ENCODE results near the gene SH2B3. TPM values are rescaled to one million over a fixed set of nuclear protein-coding genes. Genes with fewer than 3 reads are reported as not detected.

Gene SH2B3
- total RNA-seq, 3 donors from 2014 or later (not counting 1 experiment from before 2014, with no cell fraction given), result 68.1 to 81.3 (median 68.4) TPM

GRCh38 chr12:111469401-111469800, 63.7 kb downstream of the SH2B3 start:
- Histone ChIP-seq H3K27ac (ENCODE audit: low read length) (no peak overlapping the region), H3K4me1 (ENCODE audit: control insufficient read depth, insufficient read depth, low read length) (no peaks in the 10 kb centered on the region), H3K4me3 (ENCODE audit: low read length) (no peak overlapping the region), H3K27me3 (ENCODE audit: control insufficient read depth, insufficient read depth, low read length) (no peaks in the 10 kb centered on the region), H3K36me3 (ENCODE audit: control insufficient read depth, insufficient read depth, low read length) (peaks cover 37% of the 10 kb centered on the region), H3K9me3 (ENCODE audit: control insufficient read depth, insufficient read depth, low read length) (no peaks in the 10 kb centered on the region)
- H3K4me3 Mint-ChIP-seq, result no peak overlapping the region
- H3K27ac Mint-ChIP-seq, result no peak overlapping the region
- H3K9me3 Mint-ChIP-seq, result no peaks in the 10 kb centered on the region
- WGBS (ENCODE audit: insufficient coverage), result no CpG with 5 or more reads among the region's 2 CpGs
- DNase-seq (no peak), ATAC-seq (no peak)
- peaks cover 10% of the 10 kb centered on the region for H3K36me3 Mint-ChIP-seq
- intact Hi-C loops (cut with micrococcal nuclease), result no loop called here
- H3K27me3 Mint-ChIP-seq (ENCODE audit: low read depth in 2 of 2), result no peaks in the 10 kb centered on the region
- no peaks in the 10 kb centered on the region for H3K4me1 Mint-ChIP-seq
- TF ChIP-seq CTCF (IDR thresholded peaks at IDR 0.05), result no peak

DNA sequence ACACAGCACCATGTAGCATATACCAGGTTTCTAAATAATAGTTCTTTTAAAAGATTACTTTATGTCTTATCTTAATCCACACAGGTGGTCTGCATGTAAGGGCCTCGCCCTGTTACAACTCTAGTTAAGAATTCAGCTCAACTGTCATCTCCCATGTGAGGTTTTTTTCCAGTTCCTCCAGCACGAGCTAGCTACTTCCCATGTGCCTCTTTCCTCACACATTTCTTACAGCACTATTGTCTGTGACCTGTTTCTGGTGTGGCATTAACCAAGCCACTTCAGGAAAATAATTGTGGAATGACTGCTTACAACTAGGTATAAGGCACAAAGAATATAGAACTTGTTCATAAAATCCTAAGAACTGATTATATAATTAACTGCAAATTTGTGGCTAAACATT, 65.5 kb downstream of the SH2B3 start:
- ATAC-seq (no peak), DNase-seq (no peak)
- Mint-ChIP-seq H3K4me3 (no peak overlapping the region), H3K9me3 (no peaks in the 10 kb centered on the region), H3K27me3 (ENCODE audit: low read depth in 2 of 2) (no peaks in the 10 kb centered on the region), H3K27ac (no peak overlapping the region), H3K36me3 (peaks cover 10% of the 10 kb centered on the region), H3K4me1 (no peaks in the 10 kb centered on the region)
- H3K27me3 ChIP-seq (ENCODE audit: control insufficient read depth, insufficient read depth, low read length), result no peaks in the 10 kb centered on the region
- H3K36me3 ChIP-seq (ENCODE audit: control insufficient read depth, insufficient read depth, low read length), result peaks cover 43% of the 10 kb centered on the region
- no peak overlapping the region for H3K4me3 ChIP-seq (ENCODE audit: low read length)
- intact Hi-C loops (cut with micrococcal nuclease), result no loop called here
- no peak overlapping the region for H3K27ac ChIP-seq (ENCODE audit: low read length)
- TF ChIP-seq CTCF (IDR thresholded peaks at IDR 0.05), result no peak
- H3K9me3 ChIP-seq (ENCODE audit: control insufficient read depth, insufficient read depth, low read length), result no peaks in the 10 kb centered on the region
- no peaks in the 10 kb centered on the region for H3K4me1 ChIP-seq (ENCODE audit: control insufficient read depth, insufficient read depth, low read length)
- 89% methylated on average over 2 of the region's 2 CpGs for WGBS (ENCODE audit: insufficient coverage)

GRCh38 chr12:111482462-111482861, 76.7 kb downstream of the SH2B3 start:
- Mint-ChIP-seq H3K9me3 (no peaks in the 10 kb centered on the region), H3K4me1 (no peaks in the 10 kb centered on the region), H3K27me3 (ENCODE audit: low read depth in 2 of 2) (no peaks in the 10 kb centered on the region), H3K4me3 (no peak overlapping the region), H3K27ac (peak overlapping the region in 1 of 2 donors; percentile 18), H3K36me3 (peaks cover 18% of the 10 kb centered on the region)
- DNase-seq (peak in 1 of 2 donors; percentile 31), ATAC-seq (no peak)
- H3K27me3 ChIP-seq (ENCODE audit: control insufficient read depth, insufficient read depth, low read length), result no peaks in the 10 kb centered on the region
- H3K4me1 ChIP-seq (ENCODE audit: control insufficient read depth, insufficient read depth, low read length), result no peaks in the 10 kb centered on the region
- no peak for TF ChIP-seq CTCF (IDR thresholded peaks at IDR 0.05)
- intact Hi-C loops (cut with micrococcal nuclease), result no loop called here
- peaks cover 42% of the 10 kb centered on the region for H3K36me3 ChIP-seq (ENCODE audit: control insufficient read depth, insufficient read depth, low read length)
- H3K9me3 ChIP-seq (ENCODE audit: control insufficient read depth, insufficient read depth, low read length), result no peaks in the 10 kb centered on the region
- H3K4me3 ChIP-seq (ENCODE audit: low read length), result no peak overlapping the region
- no peak overlapping the region for H3K27ac ChIP-seq (ENCODE audit: low read length)
- WGBS (ENCODE audit: insufficient coverage), result 96% methylated on average over 2 of the region's 2 CpGs

DNA sequence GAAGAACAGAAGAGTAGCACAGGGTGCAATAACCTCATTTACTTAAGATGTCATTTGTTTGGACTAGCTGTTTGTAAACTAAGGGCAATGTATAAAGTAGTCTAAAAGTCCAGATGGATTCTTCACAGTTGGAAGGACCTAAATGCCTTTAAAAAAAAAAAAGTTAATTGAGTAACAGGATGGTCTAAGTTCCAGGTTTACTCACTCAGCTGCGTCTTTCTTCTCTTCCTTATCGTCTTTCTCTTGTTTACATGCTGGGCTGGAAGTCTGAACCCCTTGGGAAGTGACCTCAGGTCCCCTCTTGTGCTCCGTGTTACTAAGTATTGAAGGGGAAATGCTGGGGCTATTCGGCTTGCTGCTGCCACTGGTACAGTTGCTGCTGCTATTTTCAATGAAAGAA, 82.5 kb downstream of the SH2B3 start:
- H3K4me1 Mint-ChIP-seq, result no peaks in the 10 kb centered on the region
- no peak overlapping the region for H3K4me3 Mint-ChIP-seq
- Histone ChIP-seq H3K4me3 (ENCODE audit: low read length) (no peak overlapping the region), H3K27ac (ENCODE audit: low read length) (no peak overlapping the region), H3K9me3 (ENCODE audit: control insufficient read depth, insufficient read depth, low read length) (no peaks in the 10 kb centered on the region), H3K4me1 (ENCODE audit: control insufficient read depth, insufficient read depth, low read length) (no peaks in the 10 kb centered on the region), H3K36me3 (ENCODE audit: control insufficient read depth, insufficient read depth, low read length) (peaks cover 56% of the 10 kb centered on the region), H3K27me3 (ENCODE audit: control insufficient read depth, insufficient read depth, low read length) (no peaks in the 10 kb centered on the region)
- no peak for ATAC-seq
- no peaks in the 10 kb centered on the region for H3K27me3 Mint-ChIP-seq (ENCODE audit: low read depth in 2 of 2)
- no peak for DNase-seq
- TF ChIP-seq CTCF (IDR thresholded peaks at IDR 0.05), result no peak
- H3K27ac Mint-ChIP-seq, result no peak overlapping the region
- H3K9me3 Mint-ChIP-seq, result no peaks in the 10 kb centered on the region
- H3K36me3 Mint-ChIP-seq, result peaks cover 33% of the 10 kb centered on the region
- intact Hi-C loops (cut with micrococcal nuclease), result no loop called here
- WGBS (ENCODE audit: insufficient coverage), result 80% methylated on average over 2 of the region's 4 CpGs

All from natural killer cell (primary cell).